SK-N-SH treated with all-trans-retinoic acid at 6 μM for 48 hours (cell line): ENCODE results near the gene VGLL1.

Experiments
- ATAC-seq: fragments of 200-7000 bp; cut with Tn5 transposase; 3 replicates; pipeline ENCODE4 v1.9.1; 2020; ENCODE audit warnings: mild to moderate bottlenecking, moderate library complexity
- ARNTL ChIP-seq: fragments of 450-650 bp; formaldehyde crosslinking; IDR thresholded peaks from 2 replicates; pipeline ENCODE4 v1.5.0; 2020; ENCODE audit warnings: low read depth, mild to moderate bottlenecking, moderate library complexity, borderline replicate concordance
- BACH2 ChIP-seq: fragments of 250-450 bp; sonication (Bioruptor Pico); IDR thresholded peaks from 2 replicates; pipeline ENCODE4 v1.9.0; 2021; ENCODE audit warnings: mild to moderate bottlenecking, borderline replicate concordance
- ESRRG ChIP-seq: fragments of 250-450 bp; sonication (Bioruptor Pico); IDR thresholded peaks from 2 replicates; pipeline ENCODE4 v1.6.1; 2021; ENCODE audit warnings: mild to moderate bottlenecking
- GLIS3 ChIP-seq: fragments of 250-450 bp; sonication (Bioruptor Pico); IDR thresholded peaks from 2 replicates; pipeline ENCODE4 v1.5.0; 2020; ENCODE audit warnings: mild to moderate bottlenecking, moderate library complexity
- ISL1 ChIP-seq: fragments of 250-450 bp; sonication (Bioruptor Pico); IDR thresholded peaks from 2 replicates; pipeline ENCODE4 v2.1.2; 2022; ENCODE audit warnings: mild to moderate bottlenecking, moderate library complexity
- RARB ChIP-seq: fragments of 250-450 bp; sonication (Bioruptor Pico); IDR thresholded peaks from 2 replicates; pipeline ENCODE4 v1.8.0; 2021; ENCODE audit warnings: mild to moderate bottlenecking, moderate library complexity
- TCF4 ChIP-seq: fragments of 250-450 bp; sonication (Bioruptor Pico); IDR thresholded peaks from 2 replicates; pipeline ENCODE4 v1.8.0; 2021; ENCODE audit warnings: mild to moderate bottlenecking, moderate library complexity, borderline replicate concordance
- TOX ChIP-seq: fragments of 250-450 bp; sonication (Bioruptor Pico); IDR thresholded peaks from 2 replicates; pipeline ENCODE4 v1.8.0; 2021; ENCODE audit warnings: mild to moderate bottlenecking, moderate library complexity, borderline replicate concordance
- ZC3H10 ChIP-seq: fragments of 250-450 bp; sonication (Bioruptor Pico); IDR thresholded peaks from 2 replicates; pipeline ENCODE4 v1.5.1; 2021; ENCODE audit warnings: mild to moderate bottlenecking, moderate library complexity
- ZFP3 ChIP-seq: fragments of 250-450 bp; sonication (Bioruptor Pico); IDR thresholded peaks from 2 replicates; pipeline ENCODE4 v1.5.0; 2020; ENCODE audit warnings: mild to moderate bottlenecking, moderate library complexity
- ZFP30 ChIP-seq: fragments of 450-650 bp; formaldehyde crosslinking; IDR thresholded peaks from 2 replicates; pipeline ENCODE4 v1.5.0; 2022; ENCODE audit warnings: mild to moderate bottlenecking, moderate library complexity
- ZNF70 ChIP-seq: fragments of 450-650 bp; formaldehyde crosslinking; IDR thresholded peaks from 2 replicates; pipeline ENCODE4 v1.5.0; 2020; ENCODE audit warnings: mild to moderate bottlenecking, moderate library complexity
- ZNF8 ChIP-seq: fragments of 450-650 bp; formaldehyde crosslinking; IDR thresholded peaks from 2 replicates; pipeline ENCODE4 v1.5.0; 2020; ENCODE audit warnings: mild to moderate bottlenecking, moderate library complexity
- TF ChIP-seq, protein P1 (sequence below): fragments of 250-450 bp; sonication (Bioruptor Pico); IDR thresholded peaks from 2 replicates; pipeline ENCODE4 v1.8.0; 2021; ENCODE audit warnings: low read depth, mild to moderate bottlenecking, moderate library complexity, borderline replicate concordance
- TF ChIP-seq, protein P2 (sequence below): fragments of 250-450 bp; sonication (Bioruptor Pico); IDR thresholded peaks from 2 replicates; pipeline ENCODE4 v1.5.0; 2020; ENCODE audit warnings: mild to moderate bottlenecking, moderate library complexity
- TF ChIP-seq, protein P3 (sequence below): fragments of 250-450 bp; sonication (Bioruptor Pico); IDR thresholded peaks from 2 replicates; pipeline ENCODE4 v1.5.1; 2020; ENCODE audit warnings: low read depth, mild to moderate bottlenecking, moderate library complexity

Gene VGLL1

DNA sequence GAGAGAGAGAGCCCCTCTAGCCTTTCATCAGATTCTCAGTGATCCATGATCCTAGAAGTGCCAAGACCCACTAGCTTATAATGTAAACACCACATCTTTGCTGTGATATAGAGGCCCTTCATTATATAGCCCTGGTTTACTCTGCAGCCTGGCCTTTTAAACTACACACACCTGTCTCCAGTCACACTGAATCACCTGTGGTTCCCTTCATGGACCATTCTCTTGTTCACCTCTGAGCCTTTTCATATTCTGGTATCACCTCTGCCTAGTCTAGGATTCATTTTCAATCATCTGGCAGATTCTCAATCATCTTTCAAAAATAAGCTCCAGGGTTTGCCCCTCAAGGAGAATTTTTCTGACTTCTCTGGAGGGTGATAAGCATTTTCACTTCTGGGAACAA is 65.9 kb downstream of the VGLL1 start:
- TF ChIP-seq TOX (CRISPR knock-in tag) = no peak
- ATAC-seq = no peak

DNA sequence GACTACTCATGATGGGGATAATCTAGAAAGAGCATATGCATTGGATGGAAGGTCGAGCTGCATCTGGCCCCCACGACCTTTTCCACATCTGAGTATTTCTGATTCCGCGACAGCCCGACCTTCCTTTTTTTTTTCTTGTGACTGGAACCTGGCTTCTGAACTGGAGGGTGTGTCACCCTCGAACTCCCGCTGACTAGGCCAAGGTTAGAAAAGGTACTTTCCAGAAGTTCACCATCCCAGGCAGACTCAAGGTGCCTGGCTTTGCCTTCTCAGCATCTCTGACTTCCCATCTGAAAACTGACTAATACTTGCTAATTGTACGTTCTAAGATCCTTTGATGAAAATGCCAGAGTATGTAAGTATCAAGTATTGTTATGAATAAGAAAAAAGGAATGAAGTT is 66.6 kb downstream of the VGLL1 start:
- ATAC-seq = no peak
- TF ChIP-seq TCF4 (CRISPR knock-in tag) = no peak
- no peak for TF ChIP-seq ARNTL
- TF ChIP-seq, protein P1, sequence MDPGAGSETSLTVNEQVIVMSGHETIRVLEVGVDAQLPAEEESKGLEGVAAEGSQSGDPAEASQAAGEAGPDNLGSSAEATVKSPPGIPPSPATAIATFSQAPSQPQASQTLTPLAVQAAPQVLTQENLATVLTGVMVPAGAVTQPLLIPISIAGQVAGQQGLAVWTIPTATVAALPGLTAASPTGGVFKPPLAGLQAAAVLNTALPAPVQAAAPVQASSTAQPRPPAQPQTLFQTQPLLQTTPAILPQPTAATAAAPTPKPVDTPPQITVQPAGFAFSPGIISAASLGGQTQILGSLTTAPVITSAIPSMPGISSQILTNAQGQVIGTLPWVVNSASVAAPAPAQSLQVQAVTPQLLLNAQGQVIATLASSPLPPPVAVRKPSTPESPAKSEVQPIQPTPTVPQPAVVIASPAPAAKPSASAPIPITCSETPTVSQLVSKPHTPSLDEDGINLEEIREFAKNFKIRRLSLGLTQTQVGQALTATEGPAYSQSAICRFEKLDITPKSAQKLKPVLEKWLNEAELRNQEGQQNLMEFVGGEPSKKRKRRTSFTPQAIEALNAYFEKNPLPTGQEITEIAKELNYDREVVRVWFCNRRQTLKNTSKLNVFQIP (CRISPR knock-in tag) = no peak
- no peak for TF ChIP-seq TOX (CRISPR knock-in tag)
- no peak for TF ChIP-seq ZNF70 (CRISPR knock-in tag)
- TF ChIP-seq, protein P2, sequence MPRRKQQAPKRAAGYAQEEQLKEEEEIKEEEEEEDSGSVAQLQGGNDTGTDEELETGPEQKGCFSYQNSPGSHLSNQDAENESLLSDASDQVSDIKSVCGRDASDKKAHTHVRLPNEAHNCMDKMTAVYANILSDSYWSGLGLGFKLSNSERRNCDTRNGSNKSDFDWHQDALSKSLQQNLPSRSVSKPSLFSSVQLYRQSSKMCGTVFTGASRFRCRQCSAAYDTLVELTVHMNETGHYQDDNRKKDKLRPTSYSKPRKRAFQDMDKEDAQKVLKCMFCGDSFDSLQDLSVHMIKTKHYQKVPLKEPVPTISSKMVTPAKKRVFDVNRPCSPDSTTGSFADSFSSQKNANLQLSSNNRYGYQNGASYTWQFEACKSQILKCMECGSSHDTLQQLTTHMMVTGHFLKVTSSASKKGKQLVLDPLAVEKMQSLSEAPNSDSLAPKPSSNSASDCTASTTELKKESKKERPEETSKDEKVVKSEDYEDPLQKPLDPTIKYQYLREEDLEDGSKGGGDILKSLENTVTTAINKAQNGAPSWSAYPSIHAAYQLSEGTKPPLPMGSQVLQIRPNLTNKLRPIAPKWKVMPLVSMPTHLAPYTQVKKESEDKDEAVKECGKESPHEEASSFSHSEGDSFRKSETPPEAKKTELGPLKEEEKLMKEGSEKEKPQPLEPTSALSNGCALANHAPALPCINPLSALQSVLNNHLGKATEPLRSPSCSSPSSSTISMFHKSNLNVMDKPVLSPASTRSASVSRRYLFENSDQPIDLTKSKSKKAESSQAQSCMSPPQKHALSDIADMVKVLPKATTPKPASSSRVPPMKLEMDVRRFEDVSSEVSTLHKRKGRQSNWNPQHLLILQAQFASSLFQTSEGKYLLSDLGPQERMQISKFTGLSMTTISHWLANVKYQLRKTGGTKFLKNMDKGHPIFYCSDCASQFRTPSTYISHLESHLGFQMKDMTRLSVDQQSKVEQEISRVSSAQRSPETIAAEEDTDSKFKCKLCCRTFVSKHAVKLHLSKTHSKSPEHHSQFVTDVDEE (CRISPR knock-in tag) = no peak
- TF ChIP-seq GLIS3 (CRISPR knock-in tag) = no peak
- TF ChIP-seq RARB (CRISPR knock-in tag) = no peak
- no peak for TF ChIP-seq ESRRG (CRISPR knock-in tag)
- TF ChIP-seq, protein P3, sequence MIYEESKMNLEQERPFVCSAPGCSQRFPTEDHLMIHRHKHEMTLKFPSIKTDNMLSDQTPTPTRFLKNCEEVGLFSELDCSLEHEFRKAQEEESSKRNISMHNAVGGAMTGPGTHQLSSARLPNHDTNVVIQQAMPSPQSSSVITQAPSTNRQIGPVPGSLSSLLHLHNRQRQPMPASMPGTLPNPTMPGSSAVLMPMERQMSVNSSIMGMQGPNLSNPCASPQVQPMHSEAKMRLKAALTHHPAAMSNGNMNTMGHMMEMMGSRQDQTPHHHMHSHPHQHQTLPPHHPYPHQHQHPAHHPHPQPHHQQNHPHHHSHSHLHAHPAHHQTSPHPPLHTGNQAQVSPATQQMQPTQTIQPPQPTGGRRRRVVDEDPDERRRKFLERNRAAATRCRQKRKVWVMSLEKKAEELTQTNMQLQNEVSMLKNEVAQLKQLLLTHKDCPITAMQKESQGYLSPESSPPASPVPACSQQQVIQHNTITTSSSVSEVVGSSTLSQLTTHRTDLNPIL = no peak
- TF ChIP-seq BACH2 = no peak
- no peak for TF ChIP-seq ZNF8
- no peak for TF ChIP-seq ZC3H10
- TF ChIP-seq ISL1 = no peak
- TF ChIP-seq ZFP30 (CRISPR knock-in tag) = no peak
- no peak for TF ChIP-seq ZFP3 (CRISPR knock-in tag)

DNA sequence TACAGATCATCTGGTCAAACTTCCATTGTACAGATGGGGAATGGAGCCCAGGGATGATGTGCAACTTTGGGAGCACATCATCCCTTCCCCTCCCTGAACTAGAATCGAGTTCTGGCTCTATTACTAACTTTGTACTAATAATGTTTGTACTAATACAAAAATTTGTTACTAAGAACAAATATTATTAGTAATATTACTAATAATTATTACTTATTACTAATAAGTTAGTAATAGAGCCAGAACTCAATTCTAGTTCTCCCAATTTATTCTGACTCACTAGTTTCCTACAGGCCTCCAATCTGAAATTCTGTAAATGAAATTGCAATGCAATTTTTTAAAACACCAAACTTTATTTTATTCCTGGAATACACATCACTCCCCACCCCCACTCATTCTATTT is 68.0 kb downstream of the VGLL1 start:
- no peak for ATAC-seq
- TF ChIP-seq, protein P3 = no peak
- TF ChIP-seq ZNF8 (no peak), TOX (CRISPR knock-in tag) (no peak), RARB (CRISPR knock-in tag) (no peak), ARNTL (no peak), GLIS3 (CRISPR knock-in tag) (no peak), ZFP30 (CRISPR knock-in tag) (no peak), ZFP3 (CRISPR knock-in tag) (no peak)
- TF ChIP-seq, protein P1 (CRISPR knock-in tag) = no peak
